HG03066 (cell line): ENCODE data around the gene SYTL1.

Source experiments
- ATAC-seq: cut with Tn5 transposase; IDR thresholded peaks from one replicate; pipeline ENCODE4 v1.9.1; 2021; ENCODE audit warnings: low read depth; ENCODE audit not compliant: unreplicated experiment

The SYTL1 gene

DNA sequence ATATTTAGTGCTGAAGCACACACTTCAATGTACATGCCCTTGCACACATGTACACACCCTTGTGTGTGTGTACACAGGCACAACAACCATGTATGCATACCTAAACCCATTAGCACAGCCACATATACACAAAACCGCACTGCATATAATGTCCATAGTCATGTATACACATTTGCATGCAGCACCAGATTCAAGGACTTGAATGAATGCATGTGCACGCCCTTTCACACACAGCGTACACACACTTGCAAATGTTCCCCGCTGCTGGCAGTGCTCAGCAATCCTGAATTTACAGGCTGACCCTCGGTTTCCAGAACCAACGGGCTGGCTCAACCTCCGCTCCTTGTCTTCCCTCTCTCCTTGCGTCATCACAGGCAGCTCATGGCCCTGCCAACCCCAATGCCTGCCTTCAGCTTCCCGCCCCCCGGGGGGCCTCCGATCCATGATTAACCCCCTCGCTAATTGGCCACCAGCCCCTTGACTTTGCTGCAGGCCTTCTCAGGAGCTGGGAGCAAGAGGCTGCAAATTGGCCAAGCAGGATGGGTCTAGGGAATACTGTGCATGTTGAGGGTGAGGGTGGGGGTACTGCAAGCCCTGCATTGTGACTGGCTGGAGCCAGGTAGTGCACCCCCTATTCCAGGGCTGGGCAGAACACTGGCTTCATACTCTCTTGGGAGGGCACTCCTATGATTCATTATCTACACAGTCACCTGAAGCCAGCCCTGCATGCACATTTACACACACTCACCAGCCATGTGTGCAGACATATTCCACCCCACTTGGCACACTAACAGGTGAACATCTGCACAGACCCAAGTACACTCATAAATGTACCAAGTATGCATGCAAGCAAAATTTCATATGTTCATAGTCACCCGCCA is 58.5 kb downstream of the SYTL1 start:
- no peak for ATAC-seq

- ATAC-seq: no peak
These were observed 59.1 kb downstream of the SYTL1 start for GRCh38 chr1:27400963-27401341.

- ATAC-seq: no peak
These were observed 60.5 kb downstream of the SYTL1 start for GRCh38 chr1:27402349-27402754.

GRCh38 chr1:27403065-27403726 is 61.4 kb downstream of the SYTL1 start:
- ATAC-seq: no peak
